IPS-NIHi7 (cell line): ENCODE measurements around the gene BSPH1.
A peak's percentile ranks its signal among the peaks of the same experiment; 100 is the strongest.
"Not testable (repeated sequence)": the region's sequence is repeated elsewhere in the genome, so short reads cannot be mapped to it uniquely, and the experiment has no call there.

Source experiments
- DNase-seq: peaks from one replicate; pipeline ENCODE4 v3.0.0; 2012; ENCODE audit warnings: mixed read lengths; ENCODE audit errors: extremely low spot score

Gene BSPH1, protein sequence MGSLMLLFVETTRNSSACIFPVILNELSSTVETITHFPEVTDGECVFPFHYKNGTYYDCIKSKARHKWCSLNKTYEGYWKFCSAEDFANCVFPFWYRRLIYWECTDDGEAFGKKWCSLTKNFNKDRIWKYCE

DNA sequence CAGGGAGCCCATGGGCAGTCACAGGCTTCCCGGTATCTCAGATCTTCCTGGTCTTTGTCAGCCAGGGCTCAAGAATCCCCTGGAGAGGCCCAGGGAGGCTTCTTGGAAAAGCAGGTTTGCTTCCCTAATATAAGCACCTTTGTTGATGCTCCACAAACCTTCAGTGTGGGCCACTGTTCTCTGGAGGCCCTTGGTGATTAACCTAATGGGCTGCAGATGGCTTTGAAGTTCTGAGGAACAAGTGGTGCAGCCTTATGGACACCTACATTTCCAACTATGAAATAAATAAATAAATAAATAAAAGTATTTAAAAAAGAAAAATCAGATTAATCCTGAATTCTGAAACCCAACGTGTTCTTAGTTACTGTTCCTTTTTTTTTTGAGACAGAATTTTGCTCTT, at the start of gene BSPH1:
TSS of gene BSPH1 (minus strand) at position 101 of the 400 bp plus-strand sequence. CDS start at position 12, 89 bp downstream.
- DNase-seq: peak; percentile 15

DNA sequence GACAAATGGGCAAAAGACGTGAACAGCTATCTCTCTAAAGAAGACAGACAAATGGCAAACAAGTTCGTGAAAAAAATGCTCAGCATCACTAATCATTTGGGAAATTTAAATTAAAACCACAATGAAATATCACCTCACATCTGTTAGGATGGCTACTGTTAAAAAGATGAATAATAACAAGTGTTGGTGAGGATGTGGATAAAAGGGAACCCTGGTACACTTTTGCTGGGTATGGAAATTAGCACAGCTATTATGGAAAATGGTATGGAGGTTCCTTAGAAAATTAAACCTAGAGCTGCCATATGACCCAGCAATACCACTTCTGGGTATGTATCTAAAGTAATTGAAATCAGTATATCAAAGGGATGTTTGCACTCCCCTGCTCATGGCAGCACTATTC, 44.8 kb upstream of the BSPH1 start:
- no peak for DNase-seq

DNA sequence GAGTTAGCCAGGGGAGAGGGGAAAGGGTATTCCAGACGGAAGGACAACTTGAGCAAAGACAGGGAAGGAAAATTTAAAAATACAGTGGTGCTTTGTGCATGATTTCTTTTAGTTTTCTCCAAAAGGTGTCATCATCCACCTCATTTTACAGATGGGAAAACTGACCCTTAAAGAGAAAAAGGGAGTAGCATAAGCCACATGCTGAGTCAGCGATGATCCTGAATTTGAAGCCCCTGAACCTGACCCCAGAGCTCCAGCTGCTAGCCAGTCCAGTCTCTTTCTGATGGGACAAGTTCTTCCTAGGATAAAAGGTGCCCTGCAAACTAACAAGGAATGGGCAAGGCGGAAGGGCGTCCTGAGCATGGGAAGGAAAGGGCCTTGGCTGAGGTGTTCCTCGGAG, 41.6 kb upstream of the BSPH1 start:
- DNase-seq: no peak

DNA sequence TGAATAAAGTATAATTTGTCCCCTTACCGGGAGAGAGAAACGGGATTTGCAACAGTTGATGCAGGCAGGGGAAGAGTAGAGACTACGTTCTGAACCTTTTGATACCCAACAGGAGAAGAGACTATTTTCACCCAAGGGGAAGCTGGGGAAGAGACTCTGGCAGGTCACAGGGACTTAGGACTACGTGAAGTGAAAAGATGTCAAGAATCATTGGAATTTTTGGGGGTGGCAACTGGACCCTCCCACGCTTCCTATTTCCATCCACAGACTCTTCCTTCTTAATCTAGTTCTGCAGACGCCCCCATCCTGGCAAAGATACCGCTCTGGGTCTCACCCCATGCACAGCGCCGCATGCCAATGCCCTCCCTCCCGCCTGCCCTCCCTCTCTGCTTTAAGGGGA, 38.1 kb upstream of the BSPH1 start:
- no peak for DNase-seq

DNA sequence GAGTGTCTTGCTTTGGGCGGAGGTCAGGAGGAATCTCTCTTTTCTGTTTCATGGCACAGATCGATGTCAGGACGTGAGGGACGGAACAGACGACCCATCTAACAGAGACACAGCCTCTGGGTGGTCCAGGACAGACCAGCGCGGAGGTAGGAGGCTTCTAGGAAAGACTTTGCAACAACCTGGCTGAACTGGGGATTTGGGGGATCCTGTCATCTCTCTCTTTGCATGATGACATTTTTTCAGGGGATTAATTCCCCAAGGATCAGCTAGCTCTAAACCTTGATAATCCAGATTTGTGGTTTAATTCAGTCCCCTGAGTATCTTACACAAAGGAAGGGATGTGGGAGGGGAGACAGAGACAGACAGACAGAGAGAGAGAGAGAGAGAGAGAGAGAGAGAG, 37.5 kb upstream of the BSPH1 start:
- no peak for DNase-seq

DNA sequence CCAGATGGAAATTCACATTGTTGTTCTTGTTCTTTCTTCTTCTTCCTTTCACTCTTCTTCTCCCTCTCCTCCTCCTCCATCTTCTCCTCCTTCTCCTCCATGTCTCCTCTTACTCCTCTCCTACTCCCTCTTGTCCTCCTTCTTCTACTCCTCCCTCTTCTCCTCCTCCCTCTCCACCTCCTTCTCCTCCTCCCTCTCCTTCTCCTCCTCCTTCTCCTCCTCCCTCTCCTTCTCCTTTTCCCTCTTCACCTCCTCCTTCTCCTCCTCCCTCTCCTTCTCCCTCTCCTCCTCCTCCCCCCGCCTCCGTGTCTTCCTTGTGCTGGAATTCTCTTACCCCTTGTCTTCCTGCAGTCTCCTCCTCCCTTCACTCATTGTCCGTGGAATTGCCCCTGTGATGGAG, 33.5 kb upstream of the BSPH1 start:
- no peak for DNase-seq

DNA sequence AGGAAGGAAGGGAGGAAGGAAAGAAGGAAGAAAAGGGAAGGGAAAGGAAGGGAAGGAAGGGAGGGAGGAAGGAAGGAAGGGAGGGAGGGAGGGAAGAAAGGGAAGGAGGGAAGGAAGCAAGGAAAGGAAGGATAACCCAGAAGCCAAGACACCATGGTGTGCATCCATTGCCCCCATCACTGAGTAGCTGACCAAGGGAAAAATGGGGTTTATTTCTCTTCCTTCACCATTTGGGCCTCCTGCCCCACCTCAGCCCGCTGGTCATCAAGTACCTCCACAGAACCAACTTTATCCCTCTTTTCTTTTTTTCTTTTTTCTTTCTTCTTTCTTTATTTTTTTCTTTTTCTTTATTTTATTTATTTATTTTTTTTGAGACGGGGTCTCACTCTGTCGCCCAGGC, 31.5 kb upstream of the BSPH1 start:
- no peak for DNase-seq

DNA sequence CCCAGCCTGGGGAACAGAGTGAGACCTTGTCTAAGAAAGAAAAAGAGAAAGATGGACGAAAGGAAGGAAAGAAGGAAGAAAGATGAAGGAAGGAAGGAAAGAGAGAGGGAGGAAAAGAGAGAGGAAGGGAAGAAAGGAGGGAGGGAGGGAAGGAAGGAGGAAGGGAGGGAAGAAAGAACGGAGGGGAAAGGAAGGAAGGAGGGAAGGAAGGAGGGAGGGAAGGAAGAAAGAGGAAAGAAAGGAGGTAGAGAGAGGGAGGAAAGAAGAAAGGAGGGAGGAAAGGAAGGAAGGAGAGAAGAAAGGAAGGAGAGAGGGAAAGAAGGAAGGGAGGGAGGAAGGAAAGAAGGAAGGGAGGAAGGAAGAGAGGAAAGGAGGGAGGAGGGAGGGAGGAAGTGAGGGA, 31.0 kb upstream of the BSPH1 start:
- DNase-seq: no peak

DNA sequence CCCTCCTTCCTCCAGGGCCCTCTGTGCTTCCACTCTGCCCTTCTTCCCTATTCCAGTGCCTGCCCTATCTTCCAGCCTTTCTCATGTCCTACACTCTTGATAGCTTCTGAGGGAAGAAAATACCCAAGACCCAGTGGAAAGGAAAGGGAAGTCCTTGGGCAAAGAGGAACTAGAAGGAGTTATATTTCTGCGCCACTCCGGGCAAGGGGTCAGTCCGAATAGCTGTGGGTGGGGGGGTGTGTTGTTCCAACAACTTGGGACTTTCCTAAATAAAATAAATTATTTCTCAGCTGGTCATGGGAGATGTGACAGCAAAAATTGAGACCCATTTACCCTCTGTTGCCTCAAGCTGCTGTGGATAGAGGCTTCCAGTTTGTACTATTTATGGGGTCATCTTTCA, 28.7 kb upstream of the BSPH1 start:
- no peak for DNase-seq

DNA sequence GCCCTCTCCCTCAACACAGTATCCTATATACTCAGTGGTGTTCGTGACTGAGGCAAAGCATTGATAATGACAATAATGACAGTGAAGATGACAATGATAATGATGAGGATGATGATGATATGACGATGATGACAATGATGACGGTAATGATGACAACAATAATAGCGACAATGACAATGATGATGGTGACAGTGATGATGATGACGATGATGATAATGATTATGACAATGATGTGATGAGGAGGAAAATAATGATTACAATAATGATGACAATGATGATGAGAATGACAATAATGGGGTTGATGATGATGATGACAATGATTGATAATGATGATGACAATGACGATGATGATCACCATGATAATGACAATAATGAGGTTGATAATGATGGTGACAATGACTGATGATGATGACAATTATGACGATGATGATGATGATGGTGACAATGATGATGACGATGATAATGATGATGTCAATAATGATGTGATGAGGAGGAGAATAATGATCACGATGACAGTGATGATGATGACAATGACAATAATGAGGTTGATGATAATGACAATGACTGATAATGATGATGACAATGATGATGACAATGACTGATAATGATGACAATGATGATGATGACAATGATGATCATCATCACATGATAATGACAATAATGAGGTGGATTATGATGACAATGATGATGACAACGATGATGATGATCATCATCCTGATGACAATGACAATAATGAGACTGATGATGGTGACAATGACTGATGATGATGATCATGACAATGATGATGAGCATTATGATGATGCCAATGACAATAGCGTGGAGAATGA, 19.2 kb upstream of the BSPH1 start:
- no peak for DNase-seq

DNA sequence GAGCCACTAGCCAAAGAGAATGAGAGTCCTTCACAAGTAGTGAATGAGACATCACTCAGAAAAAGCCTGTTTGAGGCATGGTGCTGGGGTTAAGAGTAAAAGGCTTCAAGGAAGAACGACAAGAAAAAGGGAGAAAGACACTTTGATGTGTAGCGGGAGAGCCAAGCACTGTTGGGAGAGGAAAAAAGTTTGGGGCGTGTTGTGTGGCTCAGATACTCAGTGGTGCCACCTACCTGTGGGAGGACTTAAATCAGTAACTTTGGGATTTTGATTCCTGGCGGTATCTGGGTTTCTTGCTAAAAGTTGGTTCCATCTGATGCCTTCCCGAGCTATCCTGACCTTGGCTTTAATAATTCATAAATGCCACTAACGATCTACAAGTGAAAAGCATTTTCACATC, 14.8 kb upstream of the BSPH1 start:
- DNase-seq: peak; percentile 56

DNA sequence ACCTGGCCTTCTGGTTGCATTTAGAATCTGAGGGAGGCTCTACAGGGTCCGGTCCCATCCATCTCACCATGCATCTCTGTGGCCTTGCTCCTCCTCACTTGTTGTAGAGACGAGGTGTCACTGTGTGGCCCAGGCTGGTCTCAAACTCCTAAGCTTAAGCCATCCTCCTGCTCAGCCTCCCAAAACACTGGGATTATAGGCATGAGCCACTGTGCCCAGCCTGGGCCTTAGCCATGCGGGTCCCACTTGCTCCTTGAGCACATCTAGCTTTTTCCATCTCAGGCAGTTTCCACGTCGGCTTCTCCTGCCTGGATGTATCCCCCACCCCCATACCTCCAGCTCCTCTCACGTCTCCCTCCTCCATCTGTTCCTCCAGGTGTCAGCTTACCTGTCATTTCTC, 12.3 kb upstream of the BSPH1 start:
- DNase-seq: no peak

DNA sequence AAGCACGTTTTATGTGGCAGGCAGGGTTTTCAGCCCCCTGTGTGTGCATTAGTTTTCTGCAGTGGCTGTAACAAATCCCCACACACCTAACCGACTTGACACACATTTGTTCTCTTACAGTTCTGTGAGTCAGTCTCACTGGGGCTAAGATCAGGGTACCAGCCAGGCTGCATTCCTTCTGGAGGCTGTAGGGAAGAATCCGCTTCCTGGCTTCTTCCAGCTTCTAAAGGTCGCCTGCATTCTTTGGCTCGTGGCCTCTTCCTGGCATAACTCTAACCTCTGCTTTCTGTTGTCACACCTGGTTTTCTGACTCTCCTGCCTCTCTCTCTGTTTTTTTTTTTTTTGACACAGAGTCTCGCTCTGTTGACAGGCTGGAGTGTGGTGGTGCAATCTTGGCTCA, 8.9 kb upstream of the BSPH1 start:
- no peak for DNase-seq

DNA sequence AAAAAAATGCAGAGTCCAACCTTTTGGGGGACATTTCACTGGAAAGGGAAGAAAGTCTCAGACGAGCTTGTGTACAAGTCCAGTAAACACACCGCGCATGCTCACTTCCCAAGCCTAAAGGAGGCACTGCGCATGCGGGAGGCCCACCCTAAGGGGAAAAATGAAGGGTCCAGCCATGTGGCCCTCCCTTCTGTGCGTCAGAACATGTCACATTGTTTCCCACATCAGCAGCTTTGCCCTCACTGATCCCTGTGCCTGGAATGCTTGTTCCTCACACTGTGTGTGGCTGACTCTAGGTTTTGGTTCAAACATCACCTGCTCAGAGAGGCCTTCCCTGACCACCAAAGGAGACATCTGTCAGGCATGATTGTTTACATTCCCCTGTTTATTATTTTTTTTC, 6.8 kb upstream of the BSPH1 start:
- no peak for DNase-seq

DNA sequence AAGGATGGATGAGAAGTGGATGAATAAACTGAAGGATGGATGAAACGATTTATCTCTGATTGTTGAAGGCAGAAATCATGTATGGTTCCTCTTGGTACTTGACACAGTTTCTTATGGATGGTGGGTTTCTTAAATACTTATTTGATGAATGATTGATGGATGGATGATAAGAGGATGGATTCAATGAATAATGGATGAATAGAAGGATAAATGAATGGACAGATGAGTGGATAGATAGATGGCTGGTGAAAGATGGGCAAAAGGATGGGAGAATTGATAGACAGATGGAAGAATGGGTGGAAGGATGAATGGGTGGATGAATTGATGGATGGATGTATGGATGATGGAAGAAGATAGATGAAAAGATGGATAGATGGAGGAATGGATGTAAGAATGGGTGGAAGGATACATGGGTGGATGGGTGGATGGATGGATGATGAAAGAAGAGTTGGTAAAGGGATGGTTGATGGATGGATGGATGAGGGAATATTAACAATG, 4.3 kb upstream of the BSPH1 start:
- DNase-seq: no peak

DNA sequence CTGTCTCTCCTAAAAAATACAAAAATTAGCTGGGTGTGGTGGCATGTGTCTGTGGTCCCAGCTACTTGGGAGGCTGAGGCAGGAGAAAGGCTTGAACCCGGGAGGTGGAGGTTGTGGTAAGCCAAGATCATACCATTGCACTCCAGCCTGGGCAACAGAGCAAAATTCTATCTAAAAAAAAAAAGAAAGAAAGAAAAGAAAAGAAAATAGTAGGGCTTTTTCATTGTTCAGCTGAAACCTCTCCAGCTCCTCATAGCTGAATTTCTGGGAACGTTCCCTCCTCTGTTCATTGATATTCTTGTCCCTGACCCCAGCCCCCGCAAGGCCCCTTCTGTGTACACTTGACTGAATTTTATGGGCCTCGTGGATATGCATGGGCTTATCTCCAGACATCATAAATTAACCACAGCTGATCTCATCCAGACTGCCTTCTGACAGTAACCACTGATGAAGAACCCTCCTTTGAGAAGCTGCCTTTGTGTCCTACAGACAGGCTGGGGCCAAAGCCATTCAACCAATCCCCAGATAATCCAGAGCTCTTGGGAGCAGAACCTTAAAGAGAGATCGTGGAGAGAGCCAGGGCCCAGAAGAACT, 2.3 kb upstream of the BSPH1 start, which contains the start of gene ELSPBP1:
TSS of gene ELSPBP1 (plus strand) at position 424 of the 594 bp plus-strand sequence. CDS start 14,036 bp downstream, outside the sequence.
- DNase-seq: no peak

DNA sequence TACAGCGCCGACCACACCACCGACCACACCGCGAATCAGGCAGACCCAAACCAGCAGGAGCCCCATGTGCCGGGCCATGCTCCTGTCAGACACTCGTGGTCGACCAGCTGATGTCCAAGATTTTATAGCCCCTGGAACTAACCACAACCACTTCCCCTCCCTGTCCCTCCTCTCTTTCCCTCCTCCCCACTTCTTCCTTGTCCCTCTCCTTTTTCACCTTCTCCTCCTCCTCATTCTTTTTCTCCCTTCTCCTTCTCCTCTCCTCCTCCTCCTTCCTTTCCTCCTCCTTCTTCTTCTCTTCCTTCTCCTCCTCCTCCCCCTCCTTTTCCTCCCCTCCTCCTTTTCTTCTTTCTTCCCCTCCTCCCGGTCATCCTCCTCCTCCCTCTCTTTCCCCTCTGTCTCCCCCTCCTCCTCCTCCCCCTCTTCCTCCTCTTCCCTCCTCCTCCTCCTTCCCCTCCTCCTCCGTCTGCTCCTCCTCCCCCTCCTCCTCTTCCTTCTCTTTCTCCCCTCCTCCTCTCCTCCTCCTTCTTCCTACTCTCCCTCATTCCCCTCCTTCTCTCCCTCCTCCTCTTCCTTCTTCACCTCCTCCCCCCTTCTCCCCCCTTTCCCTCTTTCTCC, 670 bp downstream of the BSPH1 start:
- no peak for DNase-seq

DNA sequence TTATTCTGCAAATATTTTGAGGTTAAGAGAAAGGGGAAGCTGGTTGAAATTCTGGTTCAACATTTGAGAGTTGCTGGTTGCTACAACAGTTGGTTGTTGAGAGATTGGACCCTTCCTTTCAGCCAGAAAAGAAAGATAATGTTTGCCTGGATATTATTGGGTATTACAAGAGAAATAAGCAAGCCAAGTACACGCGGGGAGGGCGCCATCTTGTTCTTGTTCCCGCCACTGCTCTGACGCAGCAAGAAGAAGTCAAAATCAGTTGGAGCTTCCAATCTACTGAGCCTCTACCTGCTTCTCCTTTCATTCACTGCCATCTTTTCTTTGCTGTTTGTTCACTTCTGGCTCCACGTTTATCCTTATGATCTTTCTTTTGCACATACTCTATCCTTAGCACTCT, 18.4 kb downstream of the BSPH1 start:
- no peak for DNase-seq

DNA sequence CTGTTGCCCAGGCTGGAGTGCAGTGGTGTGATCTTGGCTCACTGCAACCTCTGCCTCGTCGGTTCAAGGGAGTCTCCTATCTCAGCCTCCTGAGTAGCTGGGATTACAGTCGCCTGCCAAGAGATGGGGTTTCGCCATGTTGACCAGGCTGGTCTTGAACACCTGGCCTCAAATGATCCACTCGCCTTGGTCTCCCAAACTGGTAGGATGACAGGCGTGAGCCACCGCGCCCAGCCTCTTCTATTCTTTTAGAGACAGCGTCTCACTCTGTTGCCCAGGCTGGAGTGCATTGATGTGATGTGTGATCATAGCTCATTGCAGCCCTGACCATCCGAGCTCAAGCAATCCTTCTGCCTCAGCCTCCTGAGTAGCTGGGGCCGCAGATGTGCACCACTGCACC, 36.0 kb downstream of the BSPH1 start:
- not testable (repeated sequence) for DNase-seq

DNA sequence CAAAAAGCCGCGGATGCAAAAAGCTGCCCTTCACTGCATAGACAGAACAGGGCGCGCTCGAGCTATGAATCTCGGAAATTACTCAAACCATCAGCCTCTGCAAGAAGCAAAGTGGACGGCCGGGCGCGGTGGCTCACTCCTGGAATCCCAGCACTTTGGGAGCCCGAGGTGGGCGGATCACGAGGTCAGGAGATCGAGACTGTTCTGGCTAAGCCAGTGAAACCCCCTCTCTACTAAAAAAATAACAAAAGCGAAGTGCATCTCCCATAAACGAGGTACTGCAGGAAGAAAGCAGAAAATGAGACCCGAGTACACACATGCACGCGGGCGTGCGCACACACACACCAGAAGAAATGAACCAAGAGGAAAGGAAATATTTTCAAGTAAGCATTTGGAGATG, 39.8 kb downstream of the BSPH1 start:
- not testable (repeated sequence) for DNase-seq

DNA sequence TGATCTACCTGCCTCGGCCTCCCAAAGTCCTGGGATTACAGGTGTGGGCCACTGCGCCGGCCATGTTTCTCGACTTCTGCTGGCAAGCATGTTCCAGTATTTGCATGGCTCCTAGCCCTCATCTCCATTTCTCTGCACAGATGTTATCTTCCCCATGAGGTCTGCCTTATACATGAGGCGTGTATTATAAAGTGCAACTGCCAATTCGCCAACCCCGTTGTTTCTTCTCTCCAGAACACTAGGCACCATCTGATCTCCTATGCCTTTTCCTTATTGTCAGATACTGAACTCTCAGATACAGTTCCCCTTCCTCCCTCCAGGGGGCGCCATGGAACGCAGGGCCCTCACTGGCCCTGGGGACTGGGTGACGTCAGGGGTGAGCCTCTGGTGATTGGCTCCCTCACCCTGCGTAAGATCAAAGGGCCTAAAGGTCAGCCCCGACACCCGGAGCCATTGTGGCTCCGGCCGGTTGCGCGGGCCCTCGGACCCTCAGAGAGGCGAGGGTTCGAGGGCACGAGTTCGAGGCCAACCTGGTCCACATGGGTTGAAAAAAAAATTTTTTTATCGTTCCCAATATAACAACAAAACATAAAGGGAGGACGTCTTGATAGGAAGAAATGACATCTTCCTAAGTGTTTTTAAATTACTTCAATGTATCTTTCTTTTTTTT, 42.0 kb downstream of the BSPH1 start:
- not testable (repeated sequence) for DNase-seq

DNA sequence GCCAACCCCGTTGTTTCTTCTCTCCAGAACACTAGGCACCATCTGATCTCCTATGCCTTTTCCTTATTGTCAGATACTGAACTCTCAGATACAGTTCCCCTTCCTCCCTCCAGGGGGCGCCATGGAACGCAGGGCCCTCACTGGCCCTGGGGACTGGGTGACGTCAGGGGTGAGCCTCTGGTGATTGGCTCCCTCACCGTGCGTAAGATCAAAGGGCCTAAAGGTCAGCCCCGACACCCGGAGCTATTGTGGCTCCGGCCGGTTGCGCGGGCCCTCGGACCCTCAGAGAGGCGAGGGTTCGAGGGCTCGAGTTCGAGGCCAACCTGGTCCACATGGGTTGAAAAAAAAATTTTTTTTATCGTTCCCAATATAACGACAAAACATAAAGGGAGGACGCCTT, 63.4 kb downstream of the BSPH1 start:
- not testable (repeated sequence) for DNase-seq
